HEK293 (cell line): ENCODE results near the gene MUSK.
"Not testable (repeated sequence)": the region's sequence is repeated elsewhere in the genome, so short reads cannot be mapped to it uniquely, and the experiment has no call there.

ENCODE experiments used
- CTCF ChIA-PET: fragments of 350-600 bp; formaldehyde crosslinking; extraction: SDS; loops from one replicate; lab custom pipeline; 2021; ENCODE audit warnings: antibody characterized with exemption; lab: Yijun Ruan, JAX
- POLR2A ChIA-PET: fragments of 300-600 bp; formaldehyde crosslinking; extraction: SDS; loops from one replicate; lab custom pipeline; 2020; ENCODE audit warnings: antibody characterized with exemption, inconsistent platforms; lab: Yijun Ruan, JAX
- H3K27ac ChIP-seq: fragments of 200-500 bp; sonication (Bioruptor generic); 2 replicates; pipeline ENCODE4 v1.5.1; 2014; ENCODE audit warnings: low read depth, low read length, control low read depth, inconsistent platforms; ENCODE audit errors: extremely low read depth
- H3K36me3 ChIP-seq, 2 experiments: fragments of 200-500 bp in 1 of 2; sonication (Bioruptor generic) in 1 of 2; 1 replicate in 1 of 2; 2 replicates in 1 of 2; pipeline ENCODE4 v1.5.1; 2014 to 2017; ENCODE audit warnings: inconsistent platforms in 2 of 2, low read length in 2 of 2; ENCODE audit not compliant: control insufficient read depth in 2 of 2, insufficient read depth in 1 of 2
- H3K4me1 ChIP-seq: fragments of 200-500 bp; sonication (Bioruptor generic); 2 replicates; pipeline ENCODE4 v1.5.1; 2014; ENCODE audit warnings: mild to moderate bottlenecking, low read length, inconsistent platforms; ENCODE audit not compliant: control insufficient read depth, insufficient read depth
- H3K4me3 ChIP-seq: 2 replicates; pipeline ENCODE4 v1.5.1; 2011; ENCODE audit warnings: low read depth, mild to moderate bottlenecking, control low read depth, low read length, moderate library complexity
- H3K9me3 ChIP-seq: fragments of 200-500 bp; sonication (Bioruptor generic); 2 replicates; pipeline ENCODE4 v1.5.1; 2014; ENCODE audit warnings: low read depth, low read length, inconsistent platforms; ENCODE audit not compliant: control insufficient read depth, insufficient read depth
- ATF2 ChIP-seq: fragments of 450-650 bp; formaldehyde crosslinking; IDR thresholded peaks from 2 replicates; pipeline ENCODE4 v1.5.1; 2016; ENCODE audit warnings: missing biosample characterization, missing genetic modification characterization, low read depth
- EGR2 ChIP-seq: fragments of 450-650 bp; formaldehyde crosslinking; IDR thresholded peaks from 2 replicates; pipeline ENCODE4 v1.5.1; 2016; ENCODE audit warnings: low read depth, missing biosample characterization, missing genetic modification characterization
- GLIS1 ChIP-seq: fragments of 450-650 bp; formaldehyde crosslinking; IDR thresholded peaks from 2 replicates; pipeline ENCODE4 v1.5.1; 2016; ENCODE audit warnings: missing biosample characterization, missing genetic modification characterization
- HOXC10 ChIP-seq: sonication (generic); formaldehyde crosslinking; IDR thresholded peaks from 2 replicates; pipeline ENCODE4 v1.8.1; 2023; ENCODE audit warnings: mild to moderate bottlenecking, missing genetic modification reagents
- KLF17 ChIP-seq: fragments of 450-650 bp; formaldehyde crosslinking; IDR thresholded peaks from 2 replicates; pipeline ENCODE4 v1.5.1; 2016; ENCODE audit warnings: missing biosample characterization, missing genetic modification characterization
- ZBTB48 ChIP-seq: fragments of 450-650 bp; formaldehyde crosslinking; IDR thresholded peaks from 2 replicates; pipeline ENCODE4 v1.5.1; 2016; ENCODE audit warnings: missing biosample characterization, missing genetic modification characterization
- ZBTB7A ChIP-seq: fragments of 450-650 bp; formaldehyde crosslinking; IDR thresholded peaks from 2 replicates; pipeline ENCODE4 v1.5.1; 2016; ENCODE audit warnings: low read depth, missing biosample characterization, missing genetic modification characterization
- ZFP3 ChIP-seq: fragments of 450-650 bp; formaldehyde crosslinking; IDR thresholded peaks from 2 replicates; pipeline ENCODE4 v1.5.1; 2016; ENCODE audit warnings: low read depth, missing biosample characterization, missing genetic modification characterization
- ZNF121 ChIP-seq: fragments of 450-650 bp; formaldehyde crosslinking; IDR thresholded peaks from 2 replicates; pipeline ENCODE4 v1.5.1; 2016; ENCODE audit warnings: missing biosample characterization, missing genetic modification characterization
- ZNF132 ChIP-seq: fragments of 450-650 bp; formaldehyde crosslinking; IDR thresholded peaks from 2 replicates; pipeline ENCODE4 v1.5.1; 2017; ENCODE audit warnings: missing biosample characterization, missing genetic modification characterization, borderline replicate concordance
- ZNF157 ChIP-seq: fragments of 450-650 bp; formaldehyde crosslinking; IDR thresholded peaks from 2 replicates; pipeline ENCODE4 v1.5.1; 2016; ENCODE audit warnings: missing biosample characterization, missing genetic modification characterization
- ZNF366 ChIP-seq: fragments of 450-650 bp; formaldehyde crosslinking; conservative IDR thresholded peaks from 2 replicates; pipeline ENCODE4 v1.5.1; 2016; ENCODE audit warnings: missing biosample characterization, missing genetic modification characterization
- ZNF571 ChIP-seq: fragments of 450-650 bp; formaldehyde crosslinking; IDR thresholded peaks from 2 replicates; pipeline ENCODE4 v1.5.0; 2017; ENCODE audit warnings: missing biosample characterization, missing genetic modification characterization
- ZNF580 ChIP-seq: fragments of 450-650 bp; formaldehyde crosslinking; IDR thresholded peaks from 2 replicates; pipeline ENCODE4 v1.5.1; 2016; ENCODE audit warnings: missing biosample characterization, missing genetic modification characterization
- ZNF830 ChIP-seq: fragments of 450-650 bp; IDR thresholded peaks from 2 replicates; pipeline ENCODE4 v1.5.0; 2018; ENCODE audit warnings: missing biosample characterization, missing genetic modification characterization, low read depth, mild to moderate bottlenecking, moderate library complexity
- TF ChIP-seq, protein P1 (sequence below): fragments of 450-650 bp; formaldehyde crosslinking; IDR thresholded peaks from 2 replicates; pipeline ENCODE4 v1.5.1; 2016; ENCODE audit warnings: missing biosample characterization, missing genetic modification characterization
- TF ChIP-seq, protein P2 (sequence below): fragments of 450-650 bp; formaldehyde crosslinking; IDR thresholded peaks from 2 replicates; pipeline ENCODE4 v1.5.1; 2017; ENCODE audit warnings: missing biosample characterization, missing genetic modification characterization
- TF ChIP-seq, protein P3 (sequence below): fragments of 450-650 bp; formaldehyde crosslinking; IDR thresholded peaks from 2 replicates; pipeline ENCODE4 v1.5.1; 2017; ENCODE audit warnings: missing biosample characterization, missing genetic modification characterization

MUSK gene

DNA sequence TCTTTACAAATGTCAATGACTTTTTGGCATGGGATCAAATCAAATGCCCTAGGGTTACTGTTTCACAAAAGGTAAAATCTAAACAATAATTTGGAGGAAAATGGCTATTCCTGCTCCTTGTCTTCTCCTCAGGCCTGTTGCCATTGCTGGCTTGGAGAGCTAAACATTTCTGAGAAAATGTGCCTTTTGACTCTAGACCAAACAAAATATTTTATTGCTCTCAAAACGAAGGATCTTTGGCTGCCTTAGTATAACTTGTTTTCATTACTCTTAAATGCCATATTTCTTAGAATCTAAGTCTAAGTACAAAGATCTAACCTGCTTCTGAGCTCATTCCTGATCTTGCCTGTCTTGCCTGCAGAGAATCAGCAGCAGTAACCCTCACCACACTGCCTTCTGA is 116.6 kb downstream of the MUSK start:
- ChIA-PET POLR2A (no interaction called here), CTCF (no interaction called here)
- Histone ChIP-seq H3K4me1 (no peaks in the 10 kb centered on the region), H3K27ac (no peak overlapping the region), H3K4me3 (no peak overlapping the region), H3K36me3 (no peaks in the 10 kb centered on the region), H3K9me3 (no peaks in the 10 kb centered on the region)
- TF ChIP-seq ZNF830 (no peak), GLIS1 (tag by site-specific recombination) (no peak), KLF17 (tag by site-specific recombination) (no peak), ZBTB48 (tag by site-specific recombination) (no peak), ZNF366 (tag by site-specific recombination) (no peak), ZBTB7A (tag by site-specific recombination) (no peak), ZNF157 (no peak), ZNF580 (tag by site-specific recombination) (no peak), ZNF571 (tag by site-specific recombination) (no peak), ZNF132 (no peak), HOXC10 (CRISPR knock-in tag) (no peak), EGR2 (tag by site-specific recombination) (no peak), ATF2 (no peak), ZFP3 (tag by site-specific recombination) (no peak), ZNF121 (no peak)
- TF ChIP-seq, protein P1, sequence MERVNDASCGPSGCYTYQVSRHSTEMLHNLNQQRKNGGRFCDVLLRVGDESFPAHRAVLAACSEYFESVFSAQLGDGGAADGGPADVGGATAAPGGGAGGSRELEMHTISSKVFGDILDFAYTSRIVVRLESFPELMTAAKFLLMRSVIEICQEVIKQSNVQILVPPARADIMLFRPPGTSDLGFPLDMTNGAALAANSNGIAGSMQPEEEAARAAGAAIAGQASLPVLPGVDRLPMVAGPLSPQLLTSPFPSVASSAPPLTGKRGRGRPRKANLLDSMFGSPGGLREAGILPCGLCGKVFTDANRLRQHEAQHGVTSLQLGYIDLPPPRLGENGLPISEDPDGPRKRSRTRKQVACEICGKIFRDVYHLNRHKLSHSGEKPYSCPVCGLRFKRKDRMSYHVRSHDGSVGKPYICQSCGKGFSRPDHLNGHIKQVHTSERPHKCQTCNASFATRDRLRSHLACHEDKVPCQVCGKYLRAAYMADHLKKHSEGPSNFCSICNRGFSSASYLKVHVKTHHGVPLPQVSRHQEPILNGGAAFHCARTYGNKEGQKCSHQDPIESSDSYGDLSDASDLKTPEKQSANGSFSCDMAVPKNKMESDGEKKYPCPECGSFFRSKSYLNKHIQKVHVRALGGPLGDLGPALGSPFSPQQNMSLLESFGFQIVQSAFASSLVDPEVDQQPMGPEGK (tag by site-specific recombination), result no peak
- TF ChIP-seq, protein P2, sequence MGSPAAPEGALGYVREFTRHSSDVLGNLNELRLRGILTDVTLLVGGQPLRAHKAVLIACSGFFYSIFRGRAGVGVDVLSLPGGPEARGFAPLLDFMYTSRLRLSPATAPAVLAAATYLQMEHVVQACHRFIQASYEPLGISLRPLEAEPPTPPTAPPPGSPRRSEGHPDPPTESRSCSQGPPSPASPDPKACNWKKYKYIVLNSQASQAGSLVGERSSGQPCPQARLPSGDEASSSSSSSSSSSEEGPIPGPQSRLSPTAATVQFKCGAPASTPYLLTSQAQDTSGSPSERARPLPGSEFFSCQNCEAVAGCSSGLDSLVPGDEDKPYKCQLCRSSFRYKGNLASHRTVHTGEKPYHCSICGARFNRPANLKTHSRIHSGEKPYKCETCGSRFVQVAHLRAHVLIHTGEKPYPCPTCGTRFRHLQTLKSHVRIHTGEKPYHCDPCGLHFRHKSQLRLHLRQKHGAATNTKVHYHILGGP (tag by site-specific recombination), result no peak
- TF ChIP-seq, protein P3, sequence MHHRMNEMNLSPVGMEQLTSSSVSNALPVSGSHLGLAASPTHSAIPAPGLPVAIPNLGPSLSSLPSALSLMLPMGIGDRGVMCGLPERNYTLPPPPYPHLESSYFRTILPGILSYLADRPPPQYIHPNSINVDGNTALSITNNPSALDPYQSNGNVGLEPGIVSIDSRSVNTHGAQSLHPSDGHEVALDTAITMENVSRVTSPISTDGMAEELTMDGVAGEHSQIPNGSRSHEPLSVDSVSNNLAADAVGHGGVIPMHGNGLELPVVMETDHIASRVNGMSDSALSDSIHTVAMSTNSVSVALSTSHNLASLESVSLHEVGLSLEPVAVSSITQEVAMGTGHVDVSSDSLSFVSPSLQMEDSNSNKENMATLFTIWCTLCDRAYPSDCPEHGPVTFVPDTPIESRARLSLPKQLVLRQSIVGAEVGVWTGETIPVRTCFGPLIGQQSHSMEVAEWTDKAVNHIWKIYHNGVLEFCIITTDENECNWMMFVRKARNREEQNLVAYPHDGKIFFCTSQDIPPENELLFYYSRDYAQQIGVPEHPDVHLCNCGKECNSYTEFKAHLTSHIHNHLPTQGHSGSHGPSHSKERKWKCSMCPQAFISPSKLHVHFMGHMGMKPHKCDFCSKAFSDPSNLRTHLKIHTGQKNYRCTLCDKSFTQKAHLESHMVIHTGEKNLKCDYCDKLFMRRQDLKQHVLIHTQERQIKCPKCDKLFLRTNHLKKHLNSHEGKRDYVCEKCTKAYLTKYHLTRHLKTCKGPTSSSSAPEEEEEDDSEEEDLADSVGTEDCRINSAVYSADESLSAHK (tag by site-specific recombination), result no peak

DNA sequence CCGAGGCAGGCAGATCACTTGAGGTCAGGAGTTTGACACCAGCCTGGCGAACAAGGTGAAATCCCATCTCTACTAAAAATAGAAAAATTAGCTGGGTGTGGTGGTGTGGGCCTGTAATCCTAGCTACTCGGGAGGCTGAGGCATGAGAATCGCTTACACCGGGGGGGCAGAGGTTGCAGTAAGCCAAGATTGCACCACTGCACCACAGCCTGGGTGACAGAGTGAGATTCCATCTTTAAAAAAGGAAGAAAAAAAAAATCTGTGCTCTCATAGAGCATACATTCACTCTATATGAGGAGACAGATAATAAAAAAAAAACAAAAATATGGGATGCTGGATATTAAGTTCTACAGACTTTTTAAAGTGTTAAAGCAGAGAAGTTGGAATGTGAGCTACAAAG is 119.8 kb downstream of the MUSK start:
- H3K27ac ChIP-seq, CTCF ChIA-PET, H3K4me3 ChIP-seq, H3K36me3 ChIP-seq, POLR2A ChIA-PET, H3K4me1 ChIP-seq, H3K9me3 ChIP-seq: not testable (repeated sequence)
